Transverse colon (tissue), 4 donors: ENCODE data around the gene VSTM4. TPM values are rescaled to one million over a fixed set of nuclear protein-coding genes. Genes with fewer than 3 reads are reported as not detected.

Experiments
- DNase-seq: peaks from one replicate; pipeline ENCODE4 v3.0.0-alpha.2; 2019
- H3K27ac ChIP-seq, 4 donors: fragments of 200-600 bp; sonication (generic); 2 replicates each; pipeline ENCODE4 v1.5.1; 2016 to 2018; ENCODE audit warnings: inconsistent platforms in 4 of 4
- H3K27me3 ChIP-seq: fragments of 200-600 bp; sonication (generic); 2 replicates; pipeline ENCODE4 v1.5.1; 2017; ENCODE audit warnings: inconsistent platforms
- H3K36me3 ChIP-seq, 4 donors: fragments of 200-600 bp; sonication (generic); 2 replicates each; pipeline ENCODE4 v1.5.1; 2017 to 2019; ENCODE audit warnings: inconsistent platforms in 4 of 4
- H3K4me1 ChIP-seq, 4 donors: fragments of 200-600 bp; sonication (generic); 2 replicates each; pipeline ENCODE4 v1.5.1; 2017 to 2020; ENCODE audit warnings: inconsistent platforms in 4 of 4
- H3K4me3 ChIP-seq, 4 donors: fragments of 200-600 bp; sonication (generic); 1 replicate in 1 of 4; 2 replicates in 3 of 4; pipeline versions ENCODE4 v1.5.1 to v1.6.1; 2017 to 2019; ENCODE audit warnings: inconsistent platforms in 4 of 4
- H3K9me3 ChIP-seq, 2 donors: fragments of 200-600 bp; sonication (generic); 2 replicates each; pipeline ENCODE4 v1.5.1; 2017 to 2019; ENCODE audit warnings: inconsistent platforms in 2 of 2
- CTCF ChIP-seq, 5 experiments: fragments of 200-600 bp in 3 of 5; fragments of 450-650 bp in 2 of 5; sonication (generic) in 3 of 5; IDR thresholded peaks; 1 replicate in 2 of 5; 2 replicates in 3 of 5; pipeline ENCODE4 v1.5.1; 2016 to 2017; ENCODE audit warnings: antibody characterized with exemption in 5 of 5, inconsistent platforms in 3 of 5, mild to moderate bottlenecking in 2 of 5, moderate library complexity in 1 of 5
- EP300 ChIP-seq: sonication (generic); formaldehyde crosslinking; IDR thresholded peaks from one replicate; pipeline ENCODE4 v1.6.1; 2017; ENCODE audit warnings: antibody characterized with exemption, low read depth
- POLR2A ChIP-seq: fragments of 450-650 bp; IDR thresholded peaks from one replicate; pipeline ENCODE4 v1.6.1; 2016; ENCODE audit warnings: antibody characterized with exemption, mild to moderate bottlenecking, moderate library complexity
- POLR2AphosphoS5 ChIP-seq, 3 donors: sonication (generic); formaldehyde crosslinking; IDR thresholded peaks; one replicate each; pipeline ENCODE4 v1.6.1; 2016; ENCODE audit warnings: antibody characterized with exemption in 3 of 3
- WGBS, 2 donors: methylation state at CpG; one replicate each; pipeline ENCODE4 v1.1.5; 2018; ENCODE audit warnings: low coverage in 1 of 2; 5-methylcytosine and 5-hydroxymethylcytosine counted together
- in situ Hi-C, 4 donors: fragments of 200-750 bp; cut with MboI; loops; one replicate each; pipeline versions ENCODE4 v1.15.0 to v1.15.1; 2017; ENCODE audit warnings: low sequenced_read_pairs in 3 of 4, low pct_ligation_motif_present in 1 of 4, low pct_unique_long_range_greater_than_20kb in 1 of 4
- intact Hi-C: fragments of 100-400 bp; cut with DNase I; formaldehyde crosslinking; loops from one replicate; pipeline ENCODE4 v1.15.1; 2023; ENCODE audit warnings: low total_unique reads
- total RNA-seq, 4 donors: library from RNA; depleted of rRNA; stranded (reverse); fragments of >200 nt; gene quantifications; one replicate each; pipeline ENCODE4 v1.1.0, GENCODE V29; 2016

VSTM4 gene
- total RNA-seq, 4 donors from 2014 or later = 2.2 to 6.0 (median 3.9) TPM

- Histone ChIP-seq H3K36me3 (no peaks in the 10 kb centered on the region), H3K27me3 (no peaks in the 10 kb centered on the region), H3K27ac (no peak overlapping the region), H3K4me1 (no peaks in the 10 kb centered on the region), H3K9me3 (no peaks in the 10 kb centered on the region), H3K4me3 (no peak overlapping the region)
- intact Hi-C loops (no loop called here), in situ Hi-C loops (no loop called here)
- no peak for TF ChIP-seq POLR2AphosphoS5 (IDR thresholded peaks at IDR 0.05)
- TF ChIP-seq EP300 = no peak
- TF ChIP-seq POLR2A = no peak
- TF ChIP-seq CTCF (IDR thresholded peaks at IDR 0.05) = no peak
- WGBS, 2 donors = 36 to 62% methylated on average over 2 to 11 of the region's 11 CpGs
- no peak for DNase-seq
Observed at GRCh38 chr10:49053053-49053997, 62.0 kb downstream of the VSTM4 start.

GRCh38 chr10:49052069-49052468 lies 63.3 kb downstream of the VSTM4 start:
- H3K4me3 ChIP-seq = no peak overlapping the region
- H3K4me1 ChIP-seq = no peaks in the 10 kb centered on the region
- intact Hi-C loops = no loop called here
- no peaks in the 10 kb centered on the region for H3K27me3 ChIP-seq
- no peak for DNase-seq
- in situ Hi-C loops = no loop called here
- no peaks in the 10 kb centered on the region for H3K36me3 ChIP-seq
- TF ChIP-seq EP300 (no peak), POLR2AphosphoS5 (IDR thresholded peaks at IDR 0.05) (no peak), POLR2A (no peak), CTCF (IDR thresholded peaks at IDR 0.05) (no peak)
- 73 to 77% methylated on average over 1 of the region's 1 CpG for WGBS, 2 donors
- H3K27ac ChIP-seq = no peak overlapping the region
- H3K9me3 ChIP-seq = no peaks in the 10 kb centered on the region

GRCh38 chr10:49050906-49051305 lies 64.4 kb downstream of the VSTM4 start:
- H3K4me1 ChIP-seq = no peaks in the 10 kb centered on the region
- H3K27me3 ChIP-seq = no peaks in the 10 kb centered on the region
- in situ Hi-C loops (no loop called here), intact Hi-C loops (no loop called here)
- H3K9me3 ChIP-seq = no peaks in the 10 kb centered on the region
- no peak overlapping the region for H3K4me3 ChIP-seq
- no peak overlapping the region for H3K27ac ChIP-seq
- DNase-seq = no peak
- H3K36me3 ChIP-seq = no peaks in the 10 kb centered on the region
- 67 to 70% methylated on average over 3 of the region's 3 CpGs for WGBS, 2 donors
- TF ChIP-seq EP300 (no peak), POLR2AphosphoS5 (IDR thresholded peaks at IDR 0.05) (no peak), POLR2A (no peak), CTCF (IDR thresholded peaks at IDR 0.05) (no peak)

GRCh38 chr10:49050366-49050765 lies 65.0 kb downstream of the VSTM4 start:
- Histone ChIP-seq H3K27me3 (no peaks in the 10 kb centered on the region), H3K9me3 (no peaks in the 10 kb centered on the region), H3K27ac (no peak overlapping the region), H3K36me3 (no peaks in the 10 kb centered on the region), H3K4me1 (no peaks in the 10 kb centered on the region), H3K4me3 (no peak overlapping the region)
- DNase-seq = no peak
- intact Hi-C loops (no loop called here), in situ Hi-C loops (no loop called here)
- 60 to 75% methylated on average over 1 to 2 of the region's 2 CpGs for WGBS, 2 donors
- no peak for TF ChIP-seq EP300
- no peak for TF ChIP-seq CTCF (IDR thresholded peaks at IDR 0.05)
- no peak for TF ChIP-seq POLR2A
- no peak for TF ChIP-seq POLR2AphosphoS5 (IDR thresholded peaks at IDR 0.05)
